ENCODE results near the gene ATAD5.
"Not testable (repeated sequence)": the region's sequence is repeated elsewhere in the genome, so short reads cannot be mapped to it uniquely, and the experiment has no call there.

The ATAD5 gene

GRCh38 chr17:30913955-30914354 is 82.2 kb downstream of the ATAD5 start:
- DNase-seq: no peak

- DNase-seq: no peak
Observed at GRCh38 chr17:30915833-30916611, 84.3 kb downstream of the ATAD5 start.

GRCh38 chr17:30917050-30917449 is 85.3 kb downstream of the ATAD5 start:
- DNase-seq: no peak

DNA sequence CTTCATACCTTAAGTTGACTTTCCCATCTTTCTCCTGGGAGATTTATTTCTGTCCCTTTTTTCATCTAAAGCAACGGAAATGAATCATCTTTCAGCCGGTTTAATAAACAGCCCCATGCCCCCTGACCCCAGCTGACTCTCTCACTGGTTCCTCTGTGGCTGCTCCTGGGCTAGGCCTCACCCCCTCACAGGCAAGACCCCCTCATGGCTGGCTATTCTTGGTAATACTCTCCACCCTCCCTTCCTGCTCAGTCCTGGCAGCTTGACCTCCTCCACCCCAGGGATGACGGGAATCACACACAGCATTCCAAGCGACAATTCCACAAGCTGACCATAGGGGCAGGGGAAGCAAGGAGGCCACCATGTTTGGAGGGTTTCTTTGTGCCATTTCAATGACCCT is 88.5 kb downstream of the ATAD5 start:
- no peak for DNase-seq

GRCh38 chr17:30920683-30921543 is 89.1 kb downstream of the ATAD5 start:
- no peak for DNase-seq

DNA sequence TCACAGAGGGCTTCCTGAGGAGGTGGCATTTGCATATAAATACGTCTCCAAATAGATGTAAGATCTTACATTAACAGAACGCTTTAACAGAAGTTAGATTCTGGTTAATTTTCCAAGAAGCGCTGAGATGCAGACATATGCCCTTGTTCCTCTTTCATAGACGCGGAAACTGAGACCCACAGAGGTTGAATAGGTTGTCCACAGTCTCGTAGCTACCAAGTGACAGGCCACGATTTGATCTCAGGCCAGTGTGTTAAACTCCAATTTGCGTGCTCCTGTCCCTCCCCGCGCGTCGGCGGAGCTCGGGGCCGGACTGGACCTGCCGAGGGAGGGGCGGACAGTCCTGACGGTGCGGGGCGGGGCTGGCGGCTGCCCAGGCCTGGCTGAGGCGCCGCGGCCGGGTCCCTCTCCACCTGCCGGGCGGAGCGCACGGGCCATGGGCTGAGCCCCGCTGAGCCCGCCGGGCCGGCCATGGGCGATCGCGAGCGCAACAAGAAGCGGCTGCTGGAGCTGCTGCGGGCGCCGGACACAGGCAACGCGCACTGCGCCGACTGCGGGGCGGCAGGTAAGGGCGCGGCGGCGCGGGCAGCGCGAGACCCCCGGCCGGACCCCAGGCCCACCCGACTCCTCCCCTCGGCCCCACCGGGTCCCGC is 89.9 kb downstream of the ATAD5 start, which contains the start of gene ADAP2:
Gene ADAP2, plus strand, starts transcription at position 402 of the 653 bp plus-strand sequence. Its CDS starts 70 bp downstream, at position 472.
- DNase-seq: peak; percentile 22 to 37

GRCh38 chr17:30922235-30923030 is 90.7 kb downstream of the ATAD5 start:
- no peak for DNase-seq

GRCh38 chr17:30924341-30924740 is 92.6 kb downstream of the ATAD5 start:
- DNase-seq: no peak

DNA sequence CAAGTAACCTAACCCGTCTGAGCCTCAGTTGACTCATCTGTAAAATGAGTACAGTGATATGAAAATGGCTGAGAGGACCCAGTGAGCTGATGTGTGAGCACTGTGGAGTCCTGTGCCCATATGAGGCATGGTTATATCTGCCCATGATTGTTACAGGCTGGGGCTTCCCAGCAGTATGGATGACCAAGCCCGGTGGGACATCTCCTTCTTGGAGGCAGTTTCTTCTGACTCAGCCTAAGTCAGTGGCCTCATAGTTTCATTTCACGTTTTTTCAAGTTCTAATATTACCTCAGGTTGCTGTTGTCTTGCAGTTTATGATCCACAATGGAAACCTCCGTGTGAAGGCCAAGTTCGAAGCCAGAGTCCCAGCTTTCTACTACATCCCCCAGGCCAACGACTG is 94.8 kb downstream of the ATAD5 start:
- no peak for DNase-seq

DNA sequence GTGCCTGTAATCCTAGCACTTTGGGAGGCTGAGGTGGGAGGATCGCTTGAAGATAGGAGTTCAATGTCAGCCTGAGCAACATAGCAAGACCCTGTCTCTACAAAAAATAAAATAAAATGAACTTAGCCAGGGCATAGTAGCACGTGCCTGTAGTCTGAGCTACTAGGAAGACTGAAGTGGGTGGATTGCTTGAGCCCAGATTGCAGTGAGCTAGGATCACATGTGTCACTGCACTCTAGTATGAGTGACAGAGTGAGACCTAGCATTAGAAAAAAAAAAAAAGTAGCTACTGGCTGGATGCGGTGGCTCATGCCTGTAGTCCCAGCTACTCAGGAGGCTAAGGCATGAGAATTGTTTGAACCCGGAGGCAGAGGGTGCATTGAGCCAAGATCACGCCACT is 96.0 kb downstream of the ATAD5 start:
- no peak for DNase-seq

- no peak for DNase-seq
Observed at GRCh38 chr17:30928584-30928983, 96.8 kb downstream of the ATAD5 start.

DNA sequence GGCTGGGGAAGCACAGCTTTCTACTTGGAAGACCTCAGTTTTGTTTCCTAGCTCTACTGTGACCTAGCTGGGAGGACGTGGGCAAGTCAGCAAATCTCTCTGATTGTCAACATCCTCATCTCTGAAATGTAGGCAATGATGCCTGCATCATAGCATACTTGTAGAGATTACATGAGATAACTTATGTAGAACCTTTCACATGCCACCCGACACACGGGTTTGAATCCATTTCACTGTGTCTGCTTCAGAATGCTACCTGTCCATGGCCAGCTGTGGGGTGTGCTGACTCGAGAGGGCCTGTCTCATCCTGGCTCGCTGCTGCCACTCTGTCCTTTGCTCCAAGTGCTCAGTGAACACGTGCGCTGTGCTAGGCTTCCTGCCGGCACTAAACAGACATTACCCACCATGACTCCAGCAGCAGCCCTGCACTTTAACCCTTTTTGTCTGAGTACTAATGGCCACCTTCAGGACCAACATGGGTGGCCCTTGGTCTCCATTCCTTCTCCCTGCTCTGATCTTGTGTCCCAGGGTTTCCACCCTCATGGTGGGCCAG is 97.4 kb downstream of the ATAD5 start:
- no peak for DNase-seq

DNA sequence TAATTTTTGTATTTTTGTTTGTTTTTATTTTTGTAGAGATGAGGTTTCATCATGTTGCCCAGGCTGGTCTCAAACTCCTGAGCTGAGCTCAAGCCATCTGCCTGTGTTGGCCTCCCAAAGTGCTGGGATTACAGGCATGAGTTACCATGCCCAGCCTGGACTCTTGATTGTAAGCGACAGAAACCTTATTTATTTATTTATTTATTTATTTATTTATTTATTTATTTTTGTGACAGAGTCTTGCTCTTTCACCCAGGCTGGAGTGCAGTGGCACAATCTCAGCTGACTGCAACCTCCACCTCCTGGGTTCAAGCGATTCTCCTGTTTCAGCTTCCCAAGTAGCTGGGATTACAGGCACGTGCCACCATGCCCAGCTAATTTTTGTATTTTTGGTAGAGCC is 98.1 kb downstream of the ATAD5 start:
- not testable (repeated sequence) for DNase-seq

DNA sequence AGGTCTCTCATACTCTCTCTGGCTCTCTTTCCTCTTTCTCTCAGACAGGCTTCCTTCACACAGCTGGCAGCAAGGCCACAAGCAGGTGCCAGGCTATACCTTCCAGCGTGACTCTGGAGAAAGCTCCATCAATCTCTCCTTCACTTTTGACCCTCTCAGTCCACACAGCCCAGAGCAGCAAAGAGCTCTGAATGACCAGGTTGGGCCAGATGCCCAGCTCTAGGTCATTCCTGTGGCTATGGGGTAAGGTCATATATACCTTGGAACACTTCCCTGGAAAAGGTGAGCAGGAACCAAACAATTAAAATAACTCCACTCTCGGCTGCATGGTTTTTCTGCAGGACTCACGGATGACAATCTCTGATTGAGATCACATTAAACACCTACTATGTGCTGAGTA is 98.7 kb downstream of the ATAD5 start:
- no peak for DNase-seq

- DNase-seq: not testable (repeated sequence)
Observed at GRCh38 chr17:30931582-30931981, 99.8 kb downstream of the ATAD5 start.

DNA sequence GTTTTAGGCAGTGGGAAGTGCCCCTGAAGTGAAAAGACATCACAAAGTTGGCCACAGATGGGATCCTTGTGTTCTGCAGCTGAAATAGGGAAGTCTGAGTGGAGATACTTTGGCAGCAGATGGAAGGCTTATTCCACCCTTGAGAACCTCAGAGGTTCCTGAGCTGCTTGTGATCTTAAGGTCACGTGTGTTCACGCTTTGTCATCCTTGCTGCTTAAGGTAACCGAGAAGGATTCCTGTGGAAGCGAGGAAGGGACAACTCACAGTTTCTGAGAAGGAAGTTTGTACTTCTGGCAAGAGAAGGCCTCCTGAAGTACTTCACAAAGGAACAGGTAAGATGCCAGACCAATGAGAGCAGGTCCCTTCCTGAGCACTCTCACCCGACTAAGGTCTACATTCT is 102.2 kb downstream of the ATAD5 start:
- no peak for DNase-seq

- peak in 1 of 2 donors; percentile 10 for DNase-seq
Observed at GRCh38 chr17:30939051-30939689, 107.4 kb downstream of the ATAD5 start.

DNA sequence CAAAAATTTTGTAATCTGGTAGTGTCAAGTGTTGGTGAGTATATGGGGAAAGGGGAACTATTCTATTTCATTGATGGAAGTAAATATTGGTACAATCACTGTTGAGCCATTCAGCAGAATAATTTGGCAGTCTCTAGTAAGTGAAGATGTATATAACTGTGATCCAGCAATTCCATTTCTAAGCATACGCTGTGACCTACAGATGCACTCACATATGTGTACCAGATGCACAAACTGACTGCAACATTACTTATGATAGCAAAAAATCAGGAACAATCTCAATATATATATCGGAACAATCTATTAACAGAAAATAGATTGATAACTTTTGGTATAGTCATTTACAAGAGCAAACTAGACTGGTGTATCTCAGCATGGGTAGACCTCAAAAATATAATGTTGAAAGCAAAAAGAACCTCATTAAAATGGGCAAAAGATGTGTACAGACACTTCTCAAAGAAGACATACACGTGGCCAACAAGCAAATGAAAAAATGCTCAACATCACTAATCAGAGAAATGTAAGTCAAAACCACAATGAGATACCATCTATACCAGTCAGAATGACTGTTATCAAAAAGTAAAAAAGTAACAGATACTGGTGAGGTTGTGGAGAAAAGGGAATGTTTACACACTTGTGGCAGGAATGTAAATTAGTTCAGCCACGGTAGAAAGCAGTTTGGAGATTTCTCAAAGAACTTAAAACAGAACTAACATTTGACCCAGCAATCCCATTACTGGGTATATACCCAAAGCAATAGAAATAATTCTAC is 110.7 kb downstream of the ATAD5 start:
- no peak for DNase-seq
